ENCODE measurements around the gene SUSD1. TPM values are rescaled to one million over a fixed set of nuclear protein-coding genes. Genes with fewer than 3 reads are reported as not detected.

The SUSD1 gene
- polyA plus RNA-seq (2013, experiment 1 of 2): 2.3 TPM
- 2.5 TPM for polyA plus RNA-seq (2013, experiment 2 of 2)

DNA sequence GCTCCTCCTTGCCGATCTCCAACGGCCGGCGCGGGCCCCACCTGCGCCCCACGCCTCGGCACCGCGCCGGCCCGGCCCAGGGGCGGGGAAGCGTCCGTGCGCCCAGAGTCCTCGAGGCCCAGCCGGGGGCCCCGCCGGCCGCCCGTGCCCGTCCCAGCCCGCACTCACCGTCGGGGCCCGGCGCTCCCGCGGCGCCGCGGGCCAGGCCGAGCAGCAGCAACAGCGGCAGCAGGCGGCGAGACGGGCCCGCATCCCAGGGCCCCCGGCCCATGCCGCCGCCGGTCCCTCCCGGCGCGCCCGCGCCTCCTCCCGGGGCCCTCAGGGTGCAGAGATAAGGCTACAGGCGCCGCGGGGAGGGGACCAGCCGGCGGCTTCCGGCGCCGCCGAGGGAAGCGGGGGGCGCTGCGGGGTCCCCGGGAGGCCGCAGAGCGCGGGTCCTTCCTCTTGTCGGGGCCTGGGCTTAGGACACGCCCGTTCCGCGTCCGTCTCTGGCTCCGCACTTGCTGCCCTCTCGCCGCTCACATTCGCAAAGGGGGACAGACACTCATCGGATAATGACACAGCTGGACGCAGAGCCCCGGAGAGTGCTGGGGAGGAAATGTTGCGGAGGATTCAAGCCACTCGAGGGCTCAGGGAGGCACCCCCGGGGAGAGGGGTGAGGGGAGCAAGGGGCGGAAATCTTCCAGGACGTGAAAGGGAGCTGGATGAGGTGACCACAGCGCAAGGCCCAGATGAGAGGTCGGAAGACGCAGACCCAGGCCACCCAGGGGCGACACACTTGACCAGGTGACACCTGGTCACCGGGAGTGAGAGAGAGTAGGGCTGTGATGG, at the start of gene SUSD1:
TSS of gene SUSD1 (minus strand) at position 333 of the 831 bp plus-strand sequence. CDS start at position 271, 62 bp downstream.
- Histone ChIP-seq H3K9ac (ENCODE audit: low read depth, low read length) (peak within 1 kb of the TSS; percentile 40), H3K4me1 (ENCODE audit: insufficient read depth, low read length) (peaks cover 4% of the 10 kb centered on the region; the same call in 1 of the 2 replicates), H3K36me3 (ENCODE audit: insufficient read depth, low read length) (no peaks in the 10 kb centered on the region), H3K4me3 (ENCODE audit: low read length) (peak within 1 kb of the TSS; percentile 67), H3K9me3 (ENCODE audit: insufficient read depth, low read depth, low read length) (no peaks in the 10 kb centered on the region), H3K27me3 (ENCODE audit: insufficient read depth, low read length) (peaks cover 43% of the 10 kb centered on the region), H3K27ac (ENCODE audit: low read depth, low read length) (no peak within 1 kb of the TSS)
- WGBS: 1% methylated on average over 88 of the region's 88 CpGs

DNA sequence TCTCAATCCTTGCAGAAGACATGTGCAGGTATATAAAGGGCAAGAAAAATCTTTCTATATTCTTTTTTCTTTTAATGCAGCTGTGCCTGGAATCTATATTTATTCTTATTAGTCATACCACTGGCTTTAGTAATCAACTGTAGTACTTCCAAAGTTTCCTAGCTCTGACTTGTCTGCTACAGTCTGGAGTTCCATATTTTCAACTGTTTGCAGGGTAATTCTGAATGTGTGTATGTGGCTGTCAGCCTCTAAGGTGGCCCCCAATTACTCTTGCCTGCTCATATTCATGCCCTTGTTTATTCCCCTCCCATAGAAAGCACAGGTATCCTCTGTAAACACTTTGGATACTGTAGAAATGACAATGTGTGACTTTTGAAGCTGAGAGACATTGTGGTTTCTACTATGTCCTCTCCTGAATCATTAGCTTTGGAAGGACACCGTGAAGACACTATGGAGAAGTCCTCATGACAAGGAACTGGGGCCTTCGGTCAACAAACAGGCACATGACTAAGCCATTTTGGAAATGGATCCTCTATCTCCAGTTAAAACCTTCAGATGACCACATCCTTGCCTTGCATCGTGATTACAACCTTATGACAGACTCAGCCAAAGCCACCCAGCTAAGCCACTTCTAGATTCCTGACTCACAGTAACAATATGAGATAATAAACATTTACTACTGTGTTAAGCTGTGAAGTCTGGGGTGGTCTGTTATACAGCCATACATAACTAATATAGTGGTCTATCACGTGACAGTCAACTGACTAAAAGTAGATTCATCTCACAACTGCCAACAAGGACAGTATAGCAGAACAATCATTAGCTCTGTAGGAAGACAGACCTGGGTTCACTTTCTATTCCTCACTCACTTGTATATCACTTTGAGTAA, 49.5 kb upstream of the SUSD1 start:
- Histone ChIP-seq H3K36me3 (ENCODE audit: insufficient read depth, low read length) (peaks cover 89% of the 10 kb centered on the region), H3K9me3 (ENCODE audit: insufficient read depth, low read depth, low read length) (no peaks in the 10 kb centered on the region), H3K27me3 (ENCODE audit: insufficient read depth, low read length) (no peaks in the 10 kb centered on the region), H3K4me3 (ENCODE audit: low read length) (no peak overlapping the region), H3K27ac (ENCODE audit: low read depth, low read length) (no peak overlapping the region), H3K4me1 (ENCODE audit: insufficient read depth, low read length) (no peaks in the 10 kb centered on the region), H3K9ac (ENCODE audit: low read depth, low read length) (no peak overlapping the region)
- 95% methylated on average over 4 of the region's 4 CpGs for WGBS

- Histone ChIP-seq H3K4me1 (ENCODE audit: insufficient read depth, low read length) (0 out of 2 replicates have a peak, but pooled peaks cover 3% of the 10 kb centered on the region), H3K27me3 (ENCODE audit: insufficient read depth, low read length) (no peaks in the 10 kb centered on the region), H3K9ac (ENCODE audit: low read depth, low read length) (no peak overlapping the region), H3K4me3 (ENCODE audit: low read length) (no peak overlapping the region), H3K27ac (ENCODE audit: low read depth, low read length) (no peak overlapping the region), H3K9me3 (ENCODE audit: insufficient read depth, low read depth, low read length) (no peaks in the 10 kb centered on the region), H3K36me3 (ENCODE audit: insufficient read depth, low read length) (peaks cover 58% of the 10 kb centered on the region)
- 98% methylated on average over 3 of the region's 3 CpGs for WGBS
Measured at GRCh38 chr9:112218908-112219307, 43.8 kb upstream of the SUSD1 start.

DNA sequence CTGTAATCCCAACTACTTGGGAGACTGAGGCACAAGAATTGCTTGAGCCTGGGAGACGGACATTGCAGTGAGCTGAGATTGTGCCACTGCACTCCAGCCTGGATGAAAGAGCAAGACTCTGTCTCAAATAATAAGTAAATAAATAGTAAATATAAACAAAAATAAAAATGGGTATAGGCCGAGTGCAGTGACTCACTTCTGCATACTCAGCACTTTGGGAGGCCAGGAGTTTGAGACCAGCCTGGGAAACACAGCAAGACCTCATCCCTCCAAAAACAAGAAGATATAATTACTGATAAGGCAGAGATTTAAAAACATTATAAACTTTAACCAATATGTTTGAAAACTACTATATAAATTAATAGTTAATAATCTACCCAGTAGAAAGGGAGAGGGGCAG, 37.8 kb upstream of the SUSD1 start:
- whole genome bisulfite sequencing: 92% methylated on average over 1 of the region's 2 CpGs
- H3K27me3 ChIP-seq (ENCODE audit: insufficient read depth, low read length): no peaks in the 10 kb centered on the region
- H3K4me1 ChIP-seq (ENCODE audit: insufficient read depth, low read length): peaks cover 3% of the 10 kb centered on the region; the same call in 1 of the 2 replicates
- H3K9me3 ChIP-seq (ENCODE audit: insufficient read depth, low read depth, low read length): 0 out of 2 replicates have a peak, but pooled peaks cover 2% of the 10 kb centered on the region
- no peak overlapping the region for H3K27ac ChIP-seq (ENCODE audit: low read depth, low read length)
- H3K9ac ChIP-seq (ENCODE audit: low read depth, low read length): no peak overlapping the region
- H3K36me3 ChIP-seq (ENCODE audit: insufficient read depth, low read length): peaks cover 18% of the 10 kb centered on the region
- no peak overlapping the region for H3K4me3 ChIP-seq (ENCODE audit: low read length)

DNA sequence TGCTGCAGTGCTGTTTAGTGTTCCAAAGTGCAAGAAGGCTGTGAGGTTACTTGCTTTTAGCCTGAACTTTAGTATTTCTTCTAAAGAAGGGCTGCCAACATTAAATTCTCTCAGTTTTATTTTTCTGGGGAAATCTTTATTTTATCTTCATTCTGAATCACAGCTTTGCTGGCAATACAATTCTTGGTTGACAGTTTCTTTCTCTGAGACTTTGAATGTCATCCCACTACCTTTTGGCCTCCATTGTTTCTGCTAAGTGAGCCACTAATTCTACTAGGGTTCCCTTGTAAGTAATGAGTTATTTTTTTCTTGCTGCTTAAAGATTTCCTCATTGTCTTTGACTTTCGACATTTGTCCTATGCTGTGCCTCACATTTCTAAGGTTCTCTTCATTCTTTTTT, 32.4 kb upstream of the SUSD1 start:
- H3K27me3 ChIP-seq (ENCODE audit: insufficient read depth, low read length): no peaks in the 10 kb centered on the region
- peaks cover 16% of the 10 kb centered on the region for H3K36me3 ChIP-seq (ENCODE audit: insufficient read depth, low read length)
- 100% methylated on average over 1 of the region's 1 CpG for WGBS
- 0 out of 2 replicates have a peak, but pooled peaks cover 8% of the 10 kb centered on the region for H3K9me3 ChIP-seq (ENCODE audit: insufficient read depth, low read depth, low read length)
- no peak overlapping the region for H3K9ac ChIP-seq (ENCODE audit: low read depth, low read length)
- H3K4me1 ChIP-seq (ENCODE audit: insufficient read depth, low read length): no peaks in the 10 kb centered on the region
- H3K4me3 ChIP-seq (ENCODE audit: low read length): no peak overlapping the region
- no peak overlapping the region for H3K27ac ChIP-seq (ENCODE audit: low read depth, low read length)

- H3K36me3 ChIP-seq (ENCODE audit: insufficient read depth, low read length): peaks cover 10% of the 10 kb centered on the region; the same call in 1 of the 2 replicates
- no peak overlapping the region for H3K9ac ChIP-seq (ENCODE audit: low read depth, low read length)
- no peaks in the 10 kb centered on the region for H3K4me1 ChIP-seq (ENCODE audit: insufficient read depth, low read length)
- H3K27ac ChIP-seq (ENCODE audit: low read depth, low read length): no peak overlapping the region
- H3K9me3 ChIP-seq (ENCODE audit: insufficient read depth, low read depth, low read length): 0 out of 2 replicates have a peak, but pooled peaks cover 8% of the 10 kb centered on the region
- H3K4me3 ChIP-seq (ENCODE audit: low read length): no peak overlapping the region
- 77% methylated on average over 2 of the region's 2 CpGs for WGBS
- no peaks in the 10 kb centered on the region for H3K27me3 ChIP-seq (ENCODE audit: insufficient read depth, low read length)
Measured at GRCh38 chr9:112203536-112203935, 28.4 kb upstream of the SUSD1 start.

DNA sequence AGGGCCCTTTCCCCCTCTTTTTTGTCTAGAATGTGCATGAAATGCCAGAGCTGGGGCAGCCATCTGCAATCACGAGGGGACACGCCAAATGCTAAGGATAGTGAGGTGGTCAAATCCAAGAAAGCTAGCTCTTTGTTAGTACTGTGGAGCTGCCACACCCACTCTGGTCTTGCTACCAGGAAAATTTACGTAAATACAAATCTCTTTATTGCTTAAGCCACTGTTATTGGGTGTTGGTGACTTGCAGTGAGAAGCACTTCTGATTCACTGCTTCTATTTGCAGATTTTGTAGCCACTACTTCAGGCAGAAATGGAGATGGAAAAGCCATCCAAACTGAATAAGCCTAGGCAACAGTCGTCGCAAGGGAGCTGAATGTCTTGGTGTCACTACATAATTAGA, 25.6 kb upstream of the SUSD1 start:
- WGBS: 97% methylated on average over 5 of the region's 5 CpGs
- no peak overlapping the region for H3K9ac ChIP-seq (ENCODE audit: low read depth, low read length)
- no peak overlapping the region for H3K27ac ChIP-seq (ENCODE audit: low read depth, low read length)
- H3K9me3 ChIP-seq (ENCODE audit: insufficient read depth, low read depth, low read length): no peaks in the 10 kb centered on the region
- H3K27me3 ChIP-seq (ENCODE audit: insufficient read depth, low read length): no peaks in the 10 kb centered on the region
- no peak overlapping the region for H3K4me3 ChIP-seq (ENCODE audit: low read length)
- H3K4me1 ChIP-seq (ENCODE audit: insufficient read depth, low read length): no peaks in the 10 kb centered on the region
- no peaks in the 10 kb centered on the region for H3K36me3 ChIP-seq (ENCODE audit: insufficient read depth, low read length)

DNA sequence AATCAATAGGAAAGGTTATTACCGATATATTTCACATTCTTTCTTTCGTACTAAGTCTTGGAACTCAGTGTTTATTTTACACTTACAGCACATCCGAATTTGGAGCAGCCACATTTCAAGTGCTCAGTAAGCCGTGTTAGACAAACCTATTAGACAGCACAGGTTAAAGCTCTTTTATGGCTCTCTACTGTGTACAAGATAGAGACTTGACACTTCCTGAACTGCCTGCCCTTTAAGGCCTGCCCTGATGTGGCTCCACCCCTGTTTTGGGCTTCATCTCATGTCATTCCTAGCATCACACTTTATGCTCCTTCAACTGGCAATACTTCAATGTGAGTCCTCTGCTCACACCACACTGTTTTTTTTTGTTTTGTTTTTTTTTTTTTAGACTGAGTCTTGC, 23.5 kb upstream of the SUSD1 start:
- H3K4me3 ChIP-seq (ENCODE audit: low read length): no peak overlapping the region
- H3K9ac ChIP-seq (ENCODE audit: low read depth, low read length): no peak overlapping the region
- H3K9me3 ChIP-seq (ENCODE audit: insufficient read depth, low read depth, low read length): no peaks in the 10 kb centered on the region
- no peaks in the 10 kb centered on the region for H3K36me3 ChIP-seq (ENCODE audit: insufficient read depth, low read length)
- WGBS: 93% methylated on average over 3 of the region's 4 CpGs
- H3K4me1 ChIP-seq (ENCODE audit: insufficient read depth, low read length): peaks cover 12% of the 10 kb centered on the region
- H3K27ac ChIP-seq (ENCODE audit: low read depth, low read length): no peak overlapping the region
- no peaks in the 10 kb centered on the region for H3K27me3 ChIP-seq (ENCODE audit: insufficient read depth, low read length)

DNA sequence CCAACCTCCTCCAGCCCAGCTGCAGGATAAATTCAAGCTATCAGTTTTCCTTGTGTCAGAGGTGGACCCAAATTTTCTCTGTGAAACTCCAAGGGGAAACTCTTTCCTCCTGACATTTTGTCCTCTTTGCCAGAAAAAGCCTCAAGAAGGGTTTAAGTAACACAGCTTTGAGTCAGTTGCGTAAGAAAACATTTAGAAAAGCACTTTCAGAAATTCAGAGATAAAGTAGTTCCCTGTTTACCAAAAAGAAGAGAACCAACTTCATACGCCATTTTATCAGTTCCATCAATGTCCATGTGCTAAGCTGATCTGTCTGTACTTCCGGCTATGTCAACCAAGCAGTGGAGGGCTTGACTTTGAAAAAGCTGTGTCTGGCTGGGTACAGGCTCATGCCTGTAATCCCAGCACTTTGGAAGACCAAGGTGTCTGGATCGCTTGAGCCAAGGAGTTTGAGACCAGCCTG, 19.9 kb upstream of the SUSD1 start:
- H3K27me3 ChIP-seq (ENCODE audit: insufficient read depth, low read length): no peaks in the 10 kb centered on the region
- H3K9me3 ChIP-seq (ENCODE audit: insufficient read depth, low read depth, low read length): no peaks in the 10 kb centered on the region
- H3K4me1 ChIP-seq (ENCODE audit: insufficient read depth, low read length): peaks cover 17% of the 10 kb centered on the region
- no peaks in the 10 kb centered on the region for H3K36me3 ChIP-seq (ENCODE audit: insufficient read depth, low read length)
- H3K27ac ChIP-seq (ENCODE audit: low read depth, low read length): no peak overlapping the region
- no peak overlapping the region for H3K9ac ChIP-seq (ENCODE audit: low read depth, low read length)
- WGBS: 98% methylated on average over 4 of the region's 4 CpGs
- H3K4me3 ChIP-seq (ENCODE audit: low read length): no peak overlapping the region

DNA sequence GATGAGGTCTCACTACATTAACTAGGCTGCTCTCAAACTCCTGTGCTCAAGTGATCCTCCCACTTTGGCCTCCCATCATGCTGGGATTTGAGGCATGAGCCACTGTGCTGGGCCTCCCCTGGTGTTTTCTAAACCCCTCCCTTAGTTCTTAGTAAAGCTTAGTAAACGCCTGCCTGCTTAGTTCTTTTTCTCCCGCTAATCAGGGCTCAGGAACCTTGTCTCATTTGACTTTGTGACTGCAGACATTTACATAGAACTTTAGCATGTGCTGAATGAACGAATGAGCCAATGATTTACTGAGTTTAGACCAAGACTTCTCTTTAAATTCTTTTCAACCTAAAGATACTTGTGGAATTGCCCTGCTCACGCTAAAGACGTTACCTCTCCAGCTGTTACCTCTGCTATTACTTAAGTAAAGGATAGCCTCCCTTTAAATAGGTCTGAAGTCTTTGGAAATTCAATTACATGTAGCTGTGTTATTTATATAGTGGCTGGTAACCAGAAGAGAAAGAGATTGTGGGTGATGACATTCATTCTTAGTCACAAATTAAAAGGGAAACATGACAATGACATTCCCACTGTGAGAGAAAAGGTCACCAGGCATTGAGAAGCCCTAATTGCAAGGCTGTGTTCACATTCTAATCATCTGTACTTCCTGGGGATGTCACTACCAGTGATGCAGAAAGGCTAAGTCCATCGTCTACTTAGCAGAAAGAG, 18.6 kb upstream of the SUSD1 start:
- Histone ChIP-seq H3K4me3 (ENCODE audit: low read length) (no peak overlapping the region), H3K27ac (ENCODE audit: low read depth, low read length) (peak overlapping the region; percentile 2; the same call in 1 of the 2 replicates), H3K27me3 (ENCODE audit: insufficient read depth, low read length) (no peaks in the 10 kb centered on the region), H3K9ac (ENCODE audit: low read depth, low read length) (no peak overlapping the region), H3K36me3 (ENCODE audit: insufficient read depth, low read length) (no peaks in the 10 kb centered on the region), H3K9me3 (ENCODE audit: insufficient read depth, low read depth, low read length) (no peaks in the 10 kb centered on the region), H3K4me1 (ENCODE audit: insufficient read depth, low read length) (peaks cover 17% of the 10 kb centered on the region)
- WGBS: 35% methylated on average over 6 of the region's 6 CpGs

All from HUES64 (cell line).